ENCODE results near the gene LHFPL3. TPM values are rescaled to one million over a fixed set of nuclear protein-coding genes. Genes with fewer than 3 reads are reported as not detected.

Gene LHFPL3
- total RNA-seq, 2 donors from 2014 or later, result not detected

- Histone ChIP-seq H3K27me3 (no peaks in the 10 kb centered on the region), H3K4me1 (no peaks in the 10 kb centered on the region), H3K36me3 (no peaks in the 10 kb centered on the region), H3K9me3 (no peaks in the 10 kb centered on the region), H3K4me3 (no peak overlapping the region), H3K27ac (no peak overlapping the region)
- DNase-seq (ENCODE audit: low spot score), result no peak
- no peak for TF ChIP-seq CTCF (IDR thresholded peaks at IDR 0.05)
Measured at GRCh38 chr7:104482362-104483037, 154.1 kb downstream of the LHFPL3 start.

GRCh38 chr7:104486931-104487330, 158.5 kb downstream of the LHFPL3 start:
- no peak overlapping the region for H3K4me3 ChIP-seq
- no peaks in the 10 kb centered on the region for H3K36me3 ChIP-seq
- no peak for TF ChIP-seq CTCF (IDR thresholded peaks at IDR 0.05)
- no peak for DNase-seq (ENCODE audit: low spot score)
- H3K4me1 ChIP-seq, result no peaks in the 10 kb centered on the region
- no peaks in the 10 kb centered on the region for H3K9me3 ChIP-seq
- no peaks in the 10 kb centered on the region for H3K27me3 ChIP-seq
- no peak overlapping the region for H3K27ac ChIP-seq

- DNase-seq (ENCODE audit: low spot score), result no peak
- no peak overlapping the region for H3K4me3 ChIP-seq
- no peaks in the 10 kb centered on the region for H3K9me3 ChIP-seq
- TF ChIP-seq CTCF (IDR thresholded peaks at IDR 0.05), result no peak
- H3K4me1 ChIP-seq, result no peaks in the 10 kb centered on the region
- H3K27ac ChIP-seq, result no peak overlapping the region
- no peaks in the 10 kb centered on the region for H3K36me3 ChIP-seq
- H3K27me3 ChIP-seq, result no peaks in the 10 kb centered on the region
Measured at GRCh38 chr7:104487642-104488041, 159.2 kb downstream of the LHFPL3 start.

GRCh38 chr7:104497379-104497967, 169.1 kb downstream of the LHFPL3 start:
- Histone ChIP-seq H3K4me1 (no peaks in the 10 kb centered on the region), H3K27me3 (no peaks in the 10 kb centered on the region), H3K9me3 (no peaks in the 10 kb centered on the region), H3K36me3 (no peaks in the 10 kb centered on the region), H3K4me3 (no peak overlapping the region), H3K27ac (no peak overlapping the region)
- TF ChIP-seq CTCF (IDR thresholded peaks at IDR 0.05), result no peak
- DNase-seq (ENCODE audit: low spot score), result no peak

GRCh38 chr7:104499975-104500374, 171.6 kb downstream of the LHFPL3 start:
- Histone ChIP-seq H3K27ac (no peak overlapping the region), H3K36me3 (no peaks in the 10 kb centered on the region), H3K27me3 (no peaks in the 10 kb centered on the region), H3K4me1 (no peaks in the 10 kb centered on the region), H3K9me3 (no peaks in the 10 kb centered on the region), H3K4me3 (no peak overlapping the region)
- no peak for DNase-seq (ENCODE audit: low spot score)
- TF ChIP-seq CTCF (IDR thresholded peaks at IDR 0.05), result no peak

GRCh38 chr7:104509874-104510273, 181.5 kb downstream of the LHFPL3 start:
- no peak for DNase-seq (ENCODE audit: low spot score)
- Histone ChIP-seq H3K9me3 (peaks cover 0 to 7% of the 10 kb centered on the region in 2 donors), H3K36me3 (no peaks in the 10 kb centered on the region), H3K27me3 (no peaks in the 10 kb centered on the region), H3K27ac (no peak overlapping the region), H3K4me3 (no peak overlapping the region), H3K4me1 (no peaks in the 10 kb centered on the region)
- no peak for TF ChIP-seq CTCF (IDR thresholded peaks at IDR 0.05)
